ENCODE data around the gene ITFG2.

- TF ChIP-seq POLR2A (IDR thresholded peaks at IDR 0.05; ENCODE audit: low read depth, low read length), result no peak
- TF ChIP-seq CTCF (IDR thresholded peaks at IDR 0.05; ENCODE audit: extremely low read depth in 1 of 2, insufficient read depth in 1 of 2, low read depth in 1 of 2, low read length in 2 of 2), result no peak
- TF ChIP-seq POLR2AphosphoS5 (IDR thresholded peaks at IDR 0.05; ENCODE audit: insufficient read depth, low read depth, low read length), result no peak
- no peak for TF ChIP-seq EZH2 (IDR thresholded peaks at IDR 0.05; ENCODE audit: borderline replicate concordance, low read depth, low read length, severe bottlenecking)
- no peak for TF ChIP-seq MAX (IDR thresholded peaks at IDR 0.05; ENCODE audit: insufficient read depth, insufficient read length)
- TF ChIP-seq JUN (IDR thresholded peaks at IDR 0.05; ENCODE audit: borderline replicate concordance, insufficient read depth, insufficient read length, low read depth), result no peak
- TF ChIP-seq GATA2 (IDR thresholded peaks at IDR 0.05; ENCODE audit: insufficient read depth, insufficient read length, low read depth, low read length), result no peak
- no peak for TF ChIP-seq MYC (IDR thresholded peaks at IDR 0.05; ENCODE audit: low read depth, low read length)
Observed at GRCh38 chr12:2796187-2796666, 16.2 kb upstream of the ITFG2 start.
